HFFc6 (cell line): ENCODE results near the gene TRPC4AP. TPM values are rescaled to one million over a fixed set of nuclear protein-coding genes. Genes with fewer than 3 reads are reported as not detected.

ENCODE experiments used
- DNase-seq: peaks from one replicate; pipeline ENCODE4 v3.0.0-alpha.2; 2018
- H3K27ac Mint-ChIP-seq: 2 replicates; pipeline ENCODE4 v1.8.0; 2020; ENCODE audit warnings: mild to moderate bottlenecking, mixed read lengths
- H3K27me3 Mint-ChIP-seq: 2 replicates; pipeline ENCODE4 v1.8.0; 2021; ENCODE audit warnings: mild to moderate bottlenecking, moderate library complexity, mixed read lengths; ENCODE audit not compliant: insufficient read depth
- H3K36me3 Mint-ChIP-seq: 2 replicates; pipeline ENCODE4 v1.8.0; 2021; ENCODE audit warnings: low read depth, mixed read lengths
- H3K4me1 Mint-ChIP-seq: 2 replicates; pipeline ENCODE4 v1.8.0; 2020; ENCODE audit warnings: low read depth, mixed read lengths
- H3K4me3 Mint-ChIP-seq: 2 replicates; pipeline ENCODE4 v1.8.0; 2020; ENCODE audit warnings: mild to moderate bottlenecking, moderate library complexity, mixed read lengths
- H3K9me3 Mint-ChIP-seq: 2 replicates; pipeline ENCODE4 v1.8.0; 2020; ENCODE audit warnings: mild to moderate bottlenecking, mixed read lengths
- CTCF ChIP-seq: fragments of 200-600 bp; sonication (generic); IDR thresholded peaks from 2 replicates; pipeline ENCODE4 v1.5.0; 2021; ENCODE audit warnings: antibody characterized with exemption, mild to moderate bottlenecking
- total RNA-seq, 6 experiments: library from RNA; stranded (reverse); fragmentation: NEBNext Ultra II Directional; extraction: Animal tissue kit (Norgen Biotek cat#: 25700); gene quantifications; 2 replicates in 1 of 6; 3 replicates in 5 of 6; pipeline ENCODE4 v1.2.3, GENCODE V29; 2021

Gene TRPC4AP
- total RNA-seq, 6 experiments from 2014 or later = 70.7 to 89.8 (median 81.6) TPM

- Mint-ChIP-seq H3K36me3 (no peaks in the 10 kb centered on the region), H3K9me3 (no peaks in the 10 kb centered on the region), H3K4me3 (no peak overlapping the region), H3K27me3 (peaks cover 27% of the 10 kb centered on the region), H3K4me1 (0 out of 2 replicates have a peak, but pooled peaks cover 5% of the 10 kb centered on the region), H3K27ac (no peak overlapping the region)
- no peak for TF ChIP-seq CTCF
- no peak for DNase-seq
Measured at GRCh38 chr20:34983089-34983820, 109.4 kb downstream of the TRPC4AP start.

GRCh38 chr20:34982270-34983088 lies 110.1 kb downstream of the TRPC4AP start:
- H3K9me3 Mint-ChIP-seq = no peaks in the 10 kb centered on the region
- peaks cover 24% of the 10 kb centered on the region for H3K27me3 Mint-ChIP-seq
- no peak overlapping the region for H3K27ac Mint-ChIP-seq
- 0 out of 2 replicates have a peak, but pooled peaks cover 5% of the 10 kb centered on the region for H3K4me1 Mint-ChIP-seq
- no peaks in the 10 kb centered on the region for H3K36me3 Mint-ChIP-seq
- TF ChIP-seq CTCF = no peak
- H3K4me3 Mint-ChIP-seq = no peak overlapping the region
- DNase-seq = no peak

- Mint-ChIP-seq H3K27ac (no peak overlapping the region), H3K4me1 (0 out of 2 replicates have a peak, but pooled peaks cover 5% of the 10 kb centered on the region), H3K9me3 (no peaks in the 10 kb centered on the region), H3K27me3 (peaks cover 31% of the 10 kb centered on the region), H3K36me3 (no peaks in the 10 kb centered on the region), H3K4me3 (no peak overlapping the region)
- DNase-seq = no peak
- no peak for TF ChIP-seq CTCF
Measured at GRCh38 chr20:34980543-34981233, 111.9 kb downstream of the TRPC4AP start.

- Mint-ChIP-seq H3K27ac (no peak overlapping the region), H3K4me1 (0 out of 2 replicates have a peak, but pooled peaks cover 5% of the 10 kb centered on the region), H3K27me3 (peaks cover 26% of the 10 kb centered on the region), H3K9me3 (no peaks in the 10 kb centered on the region), H3K36me3 (no peaks in the 10 kb centered on the region), H3K4me3 (no peak overlapping the region)
- TF ChIP-seq CTCF = no peak
- no peak for DNase-seq
Measured at GRCh38 chr20:34979366-34980153, 113.0 kb downstream of the TRPC4AP start.
